ENCODE data around the gene TVP23B. TPM values are rescaled to one million over a fixed set of nuclear protein-coding genes. Genes with fewer than 3 reads are reported as not detected.

The TVP23B gene
- total and polyA plus RNA-seq, 2 of the 13 experiments (the other 11 are each of a cell fraction or from before 2014, with no cell fraction given): 45.1 to 66.5 TPM

DNA sequence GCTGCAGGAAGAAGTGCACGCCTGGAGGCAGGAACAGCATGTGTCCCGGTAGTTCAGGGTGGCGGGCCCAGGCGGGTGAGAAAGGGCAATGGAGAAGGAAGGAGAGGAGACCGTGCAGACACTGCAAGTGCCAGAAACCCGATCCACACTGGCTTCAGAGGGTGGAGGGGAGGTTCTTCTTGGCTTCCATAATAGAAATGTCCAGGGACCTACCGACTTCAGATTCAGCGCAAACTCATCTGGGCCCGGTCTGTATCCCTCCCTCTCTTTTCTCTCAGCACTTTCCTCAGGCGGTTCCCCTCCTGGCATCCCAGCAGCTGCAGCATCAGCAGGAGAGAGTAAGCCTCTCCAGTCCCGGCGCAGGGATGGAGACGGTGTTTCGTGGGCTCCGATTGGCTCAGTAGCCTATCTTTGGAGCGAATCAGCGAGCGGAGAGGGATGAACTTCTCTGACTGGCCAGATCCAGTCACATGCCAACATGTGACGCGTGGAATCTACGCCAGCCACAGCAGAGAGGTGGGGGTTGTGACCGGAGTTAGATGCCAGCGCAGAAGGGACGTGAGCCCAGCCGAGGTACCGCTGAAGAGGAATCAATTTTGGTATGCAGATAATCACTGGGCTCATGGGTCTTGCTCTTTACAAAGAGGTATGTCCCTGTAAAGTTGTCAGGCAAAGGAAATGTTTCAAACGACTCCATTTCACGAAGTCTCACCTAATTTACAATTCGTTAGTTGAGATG, 75.0 kb downstream of the TVP23B start (continued):
- TF ChIP-seq, protein P1, sequence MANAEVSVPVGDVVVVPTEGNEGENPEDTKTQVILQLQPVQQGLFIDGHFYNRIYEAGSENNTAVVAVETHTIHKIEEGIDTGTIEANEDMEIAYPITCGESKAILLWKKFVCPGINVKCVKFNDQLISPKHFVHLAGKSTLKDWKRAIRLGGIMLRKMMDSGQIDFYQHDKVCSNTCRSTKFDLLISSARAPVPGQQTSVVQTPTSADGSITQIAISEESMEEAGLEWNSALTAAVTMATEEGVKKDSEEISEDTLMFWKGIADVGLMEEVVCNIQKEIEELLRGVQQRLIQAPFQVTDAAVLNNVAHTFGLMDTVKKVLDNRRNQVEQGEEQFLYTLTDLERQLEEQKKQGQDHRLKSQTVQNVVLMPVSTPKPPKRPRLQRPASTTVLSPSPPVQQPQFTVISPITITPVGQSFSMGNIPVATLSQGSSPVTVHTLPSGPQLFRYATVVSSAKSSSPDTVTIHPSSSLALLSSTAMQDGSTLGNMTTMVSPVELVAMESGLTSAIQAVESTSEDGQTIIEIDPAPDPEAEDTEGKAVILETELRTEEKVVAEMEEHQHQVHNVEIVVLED (CRISPR knock-in tag; IDR thresholded peaks at IDR 0.05; ENCODE audit: borderline replicate concordance): peak; percentile 60; the same call in 1 of the 2 replicates
- TF ChIP-seq XBP1 (CRISPR knock-in tag; IDR thresholded peaks at IDR 0.05) (no peak), NFKBIZ (CRISPR knock-in tag; IDR thresholded peaks at IDR 0.05) (no peak), SOX6 (IDR thresholded peaks at IDR 0.05) (no peak), SOX6 (CRISPR knock-in tag; IDR thresholded peaks at IDR 0.05) (0 out of 2 replicates have a peak, but pooled peaks have one; percentile 24), TMF1 (CRISPR knock-in tag; IDR thresholded peaks at IDR 0.05; ENCODE audit: low read depth) (no peak), ZBTB42 (CRISPR knock-in tag; IDR thresholded peaks at IDR 0.05) (no peak), ZNF235 (CRISPR knock-in tag; IDR thresholded peaks at IDR 0.05; ENCODE audit: borderline replicate concordance) (no peak), ZNF547 (CRISPR knock-in tag; IDR thresholded peaks at IDR 0.05) (0 out of 2 replicates have a peak, but pooled peaks have one; percentile 61), HDAC6 (IDR thresholded peaks at IDR 0.05; ENCODE audit: low read depth, low read length) (no peak), POLR2AphosphoS2 (IDR thresholded peaks at IDR 0.05; ENCODE audit: low read depth, low read length) (no peak), ZNF3 (CRISPR knock-in tag; IDR thresholded peaks at IDR 0.05) (no peak), ZNF879 (CRISPR knock-in tag; IDR thresholded peaks at IDR 0.05) (0 out of 2 replicates have a peak, but pooled peaks have one; percentile 37)
- TF ChIP-seq, protein P2, sequence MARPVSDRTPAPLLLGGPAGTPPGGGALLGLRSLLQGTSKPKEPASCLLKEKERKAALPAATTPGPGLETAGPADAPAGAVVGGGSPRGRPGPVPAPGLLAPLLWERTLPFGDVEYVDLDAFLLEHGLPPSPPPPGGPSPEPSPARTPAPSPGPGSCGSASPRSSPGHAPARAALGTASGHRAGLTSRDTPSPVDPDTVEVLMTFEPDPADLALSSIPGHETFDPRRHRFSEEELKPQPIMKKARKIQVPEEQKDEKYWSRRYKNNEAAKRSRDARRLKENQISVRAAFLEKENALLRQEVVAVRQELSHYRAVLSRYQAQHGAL (CRISPR knock-in tag; IDR thresholded peaks at IDR 0.05; ENCODE audit: not compliant biosample characterization): peak; percentile 45
- TF ChIP-seq, protein P3, sequence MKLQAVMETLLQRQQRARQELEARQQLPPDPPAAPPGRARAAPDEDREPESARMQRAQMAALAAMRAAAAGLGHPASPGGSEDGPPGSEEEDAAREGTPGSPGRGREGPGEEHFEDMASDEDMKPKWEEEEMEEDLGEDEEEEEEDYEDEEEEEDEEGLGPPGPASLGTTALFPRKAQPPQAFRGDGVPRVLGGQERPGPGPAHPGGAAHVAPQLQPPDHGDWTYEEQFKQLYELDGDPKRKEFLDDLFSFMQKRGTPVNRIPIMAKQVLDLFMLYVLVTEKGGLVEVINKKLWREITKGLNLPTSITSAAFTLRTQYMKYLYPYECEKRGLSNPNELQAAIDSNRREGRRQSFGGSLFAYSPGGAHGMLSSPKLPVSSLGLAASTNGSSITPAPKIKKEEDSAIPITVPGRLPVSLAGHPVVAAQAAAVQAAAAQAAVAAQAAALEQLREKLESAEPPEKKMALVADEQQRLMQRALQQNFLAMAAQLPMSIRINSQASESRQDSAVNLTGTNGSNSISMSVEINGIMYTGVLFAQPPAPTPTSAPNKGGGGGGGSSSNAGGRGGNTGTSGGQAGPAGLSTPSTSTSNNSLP (IDR thresholded peaks at IDR 0.05; ENCODE audit: low read depth, low read length): no peak
- TF ChIP-seq, protein P4, sequence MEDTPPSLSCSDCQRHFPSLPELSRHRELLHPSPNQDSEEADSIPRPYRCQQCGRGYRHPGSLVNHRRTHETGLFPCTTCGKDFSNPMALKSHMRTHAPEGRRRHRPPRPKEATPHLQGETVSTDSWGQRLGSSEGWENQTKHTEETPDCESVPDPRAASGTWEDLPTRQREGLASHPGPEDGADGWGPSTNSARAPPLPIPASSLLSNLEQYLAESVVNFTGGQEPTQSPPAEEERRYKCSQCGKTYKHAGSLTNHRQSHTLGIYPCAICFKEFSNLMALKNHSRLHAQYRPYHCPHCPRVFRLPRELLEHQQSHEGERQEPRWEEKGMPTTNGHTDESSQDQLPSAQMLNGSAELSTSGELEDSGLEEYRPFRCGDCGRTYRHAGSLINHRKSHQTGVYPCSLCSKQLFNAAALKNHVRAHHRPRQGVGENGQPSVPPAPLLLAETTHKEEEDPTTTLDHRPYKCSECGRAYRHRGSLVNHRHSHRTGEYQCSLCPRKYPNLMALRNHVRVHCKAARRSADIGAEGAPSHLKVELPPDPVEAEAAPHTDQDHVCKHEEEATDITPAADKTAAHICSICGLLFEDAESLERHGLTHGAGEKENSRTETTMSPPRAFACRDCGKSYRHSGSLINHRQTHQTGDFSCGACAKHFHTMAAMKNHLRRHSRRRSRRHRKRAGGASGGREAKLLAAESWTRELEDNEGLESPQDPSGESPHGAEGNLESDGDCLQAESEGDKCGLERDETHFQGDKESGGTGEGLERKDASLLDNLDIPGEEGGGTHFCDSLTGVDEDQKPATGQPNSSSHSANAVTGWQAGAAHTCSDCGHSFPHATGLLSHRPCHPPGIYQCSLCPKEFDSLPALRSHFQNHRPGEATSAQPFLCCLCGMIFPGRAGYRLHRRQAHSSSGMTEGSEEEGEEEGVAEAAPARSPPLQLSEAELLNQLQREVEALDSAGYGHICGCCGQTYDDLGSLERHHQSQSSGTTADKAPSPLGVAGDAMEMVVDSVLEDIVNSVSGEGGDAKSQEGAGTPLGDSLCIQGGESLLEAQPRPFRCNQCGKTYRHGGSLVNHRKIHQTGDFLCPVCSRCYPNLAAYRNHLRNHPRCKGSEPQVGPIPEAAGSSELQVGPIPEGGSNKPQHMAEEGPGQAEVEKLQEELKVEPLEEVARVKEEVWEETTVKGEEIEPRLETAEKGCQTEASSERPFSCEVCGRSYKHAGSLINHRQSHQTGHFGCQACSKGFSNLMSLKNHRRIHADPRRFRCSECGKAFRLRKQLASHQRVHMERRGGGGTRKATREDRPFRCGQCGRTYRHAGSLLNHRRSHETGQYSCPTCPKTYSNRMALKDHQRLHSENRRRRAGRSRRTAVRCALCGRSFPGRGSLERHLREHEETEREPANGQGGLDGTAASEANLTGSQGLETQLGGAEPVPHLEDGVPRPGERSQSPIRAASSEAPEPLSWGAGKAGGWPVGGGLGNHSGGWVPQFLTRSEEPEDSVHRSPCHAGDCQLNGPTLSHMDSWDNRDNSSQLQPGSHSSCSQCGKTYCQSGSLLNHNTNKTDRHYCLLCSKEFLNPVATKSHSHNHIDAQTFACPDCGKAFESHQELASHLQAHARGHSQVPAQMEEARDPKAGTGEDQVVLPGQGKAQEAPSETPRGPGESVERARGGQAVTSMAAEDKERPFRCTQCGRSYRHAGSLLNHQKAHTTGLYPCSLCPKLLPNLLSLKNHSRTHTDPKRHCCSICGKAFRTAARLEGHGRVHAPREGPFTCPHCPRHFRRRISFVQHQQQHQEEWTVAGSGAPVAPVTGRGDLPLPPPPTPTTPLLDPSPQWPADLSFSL (CRISPR knock-in tag; IDR thresholded peaks at IDR 0.05): no peak
